Measurements from ENCODE around the gene SERGEF. TPM values are rescaled to one million over a fixed set of nuclear protein-coding genes. Genes with fewer than 3 reads are reported as not detected.

Gene SERGEF
- total and polyA plus RNA-seq, 9 donors: 42.0 to 76.3 (median 59.7) TPM

- no peak for TF ChIP-seq EP300 (IDR thresholded peaks at IDR 0.05)
- TF ChIP-seq CTCF (IDR thresholded peaks at IDR 0.05): no peak
- TF ChIP-seq POLR2A (IDR thresholded peaks at IDR 0.05): no peak
- Histone ChIP-seq H3K27ac (no peak overlapping the region), H3K4me1 (ENCODE audit: insufficient read depth) (no peaks in the 10 kb centered on the region), H3K27me3 (no peaks in the 10 kb centered on the region), H3K4me3 (no peak overlapping the region), H3K36me3 (no peaks in the 10 kb centered on the region), H3K9me3 (no peaks in the 10 kb centered on the region)
- intact Hi-C loops (cut with DNase I): no loop called here
- 19 to 21% (median 20%) methylated on average over 3 of the region's 3 CpGs for WGBS, 3 donors
- peak in 1 of 5 donors; percentile 22 for DNase-seq
Measured at GRCh38 chr11:17927681-17928343, 85.0 kb downstream of the SERGEF start.

- H3K4me3 ChIP-seq: no peak overlapping the region
- no peaks in the 10 kb centered on the region for H3K9me3 ChIP-seq
- no peaks in the 10 kb centered on the region for H3K4me1 ChIP-seq (ENCODE audit: insufficient read depth)
- no peak for TF ChIP-seq CTCF (IDR thresholded peaks at IDR 0.05)
- no peak for TF ChIP-seq POLR2A (IDR thresholded peaks at IDR 0.05)
- no peak for TF ChIP-seq EP300 (IDR thresholded peaks at IDR 0.05)
- no peak for DNase-seq
- H3K27me3 ChIP-seq: no peaks in the 10 kb centered on the region
- H3K27ac ChIP-seq: no peak overlapping the region
- no peaks in the 10 kb centered on the region for H3K36me3 ChIP-seq
- intact Hi-C loops (cut with DNase I): no loop called here
- WGBS, 3 donors: 85 to 88% (median 86%) methylated on average over 3 of the region's 3 CpGs
Measured at GRCh38 chr11:17927041-17927440, 85.8 kb downstream of the SERGEF start.

- Histone ChIP-seq H3K36me3 (no peaks in the 10 kb centered on the region), H3K27ac (no peak overlapping the region), H3K27me3 (no peaks in the 10 kb centered on the region), H3K4me1 (ENCODE audit: insufficient read depth) (no peaks in the 10 kb centered on the region), H3K9me3 (no peaks in the 10 kb centered on the region), H3K4me3 (no peak overlapping the region)
- no peak for TF ChIP-seq EP300 (IDR thresholded peaks at IDR 0.05)
- TF ChIP-seq CTCF (IDR thresholded peaks at IDR 0.05): no peak
- no peak for TF ChIP-seq POLR2A (IDR thresholded peaks at IDR 0.05)
- WGBS, 3 donors: 87 to 95% (median 88%) methylated on average over 3 of the region's 3 CpGs
- intact Hi-C loops (cut with DNase I): no loop called here
- DNase-seq: no peak
Measured at GRCh38 chr11:17924713-17925112, 88.1 kb downstream of the SERGEF start.

- Histone ChIP-seq H3K4me1 (ENCODE audit: insufficient read depth) (no peaks in the 10 kb centered on the region), H3K36me3 (no peaks in the 10 kb centered on the region), H3K27ac (no peak overlapping the region), H3K27me3 (no peaks in the 10 kb centered on the region), H3K9me3 (no peaks in the 10 kb centered on the region), H3K4me3 (no peak overlapping the region)
- WGBS, 3 donors: 60 to 75% (median 60%) methylated on average over 3 of the region's 3 CpGs
- DNase-seq: no peak
- TF ChIP-seq CTCF (IDR thresholded peaks at IDR 0.05) (no peak), EP300 (IDR thresholded peaks at IDR 0.05) (no peak), POLR2A (IDR thresholded peaks at IDR 0.05) (no peak)
- intact Hi-C loops (cut with DNase I): no loop called here
Measured at GRCh38 chr11:17923217-17923616, 89.6 kb downstream of the SERGEF start.

Measured in ovary (tissue), 9 donors.